HG02840 (cell line): ENCODE results near the gene MAP3K20.
A peak's percentile ranks its signal among the peaks of the same experiment; 100 is the strongest.

ENCODE experiments used
- ATAC-seq: cut with Tn5 transposase; IDR thresholded peaks from one replicate; pipeline ENCODE4 v1.9.1; 2021; ENCODE audit warnings: mild to moderate bottlenecking, moderate library complexity, moderate number of reproducible peaks; ENCODE audit not compliant: unreplicated experiment, low FRiP score

MAP3K20 gene

GRCh38 chr2:173221937-173222594 is 146.4 kb downstream of the MAP3K20 start:
- no peak for ATAC-seq

- no peak for ATAC-seq
Observed at GRCh38 chr2:173223871-173224270, 148.2 kb downstream of the MAP3K20 start.

DNA sequence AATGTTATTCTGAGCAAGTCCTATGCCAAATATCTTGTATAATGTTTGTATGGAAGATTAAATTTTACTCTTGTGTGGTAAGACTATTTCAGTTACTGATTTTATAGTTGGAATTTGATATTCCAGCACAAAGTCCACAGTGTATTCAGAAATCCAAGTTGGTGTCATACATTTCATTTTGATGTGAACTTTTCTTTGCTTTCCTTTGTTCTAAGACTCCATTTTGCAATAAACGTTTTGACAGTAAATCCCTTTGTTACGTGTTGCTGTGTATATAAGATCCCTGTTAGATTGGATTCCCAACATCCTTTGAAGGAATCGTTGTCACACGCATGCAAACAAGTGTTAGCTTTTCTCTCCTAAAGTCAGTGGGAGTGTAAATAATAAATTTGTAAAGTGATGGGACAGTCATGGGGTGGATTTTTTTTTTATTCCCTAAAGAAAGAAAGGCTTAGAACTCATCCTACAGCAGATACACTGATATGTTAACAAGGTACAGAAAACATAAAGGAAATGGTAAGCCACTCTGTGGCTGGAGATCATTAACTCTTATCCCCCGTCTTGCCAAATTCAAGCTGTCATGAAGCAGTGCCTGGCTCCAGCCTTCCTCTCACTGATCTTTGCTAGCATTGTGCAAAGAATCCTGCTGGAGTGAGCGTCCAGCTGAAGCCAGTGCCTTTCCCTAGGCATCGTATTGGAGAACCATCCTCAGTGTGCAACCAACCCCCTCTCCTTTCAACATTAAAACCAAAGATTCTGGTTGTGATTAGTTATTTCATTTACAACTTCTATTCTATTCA is 151.5 kb downstream of the MAP3K20 start:
- ATAC-seq, result no peak

- ATAC-seq, result no peak
Observed at GRCh38 chr2:173229086-173229485, 153.4 kb downstream of the MAP3K20 start.

GRCh38 chr2:173230181-173230580 is 154.5 kb downstream of the MAP3K20 start:
- no peak for ATAC-seq

DNA sequence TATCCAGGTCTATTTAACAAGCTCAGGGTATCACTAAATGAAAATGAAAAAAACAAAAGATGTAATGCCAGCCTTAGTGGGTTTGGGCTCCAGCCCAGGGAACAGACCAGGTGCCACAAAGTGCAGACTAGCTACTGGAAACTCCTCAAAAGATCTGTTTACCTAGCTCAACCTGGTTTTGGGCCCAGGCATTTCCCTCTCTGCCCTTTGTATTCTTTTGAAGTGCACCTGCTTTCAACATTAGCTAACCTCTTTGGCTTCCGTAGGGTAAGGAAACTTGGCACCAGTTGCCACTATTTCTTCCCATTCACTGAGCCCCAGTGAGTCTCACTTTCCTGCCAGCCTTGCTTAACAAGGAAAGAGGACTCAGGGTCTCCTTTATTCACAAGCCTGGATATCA is 155.4 kb downstream of the MAP3K20 start:
- no peak for ATAC-seq

DNA sequence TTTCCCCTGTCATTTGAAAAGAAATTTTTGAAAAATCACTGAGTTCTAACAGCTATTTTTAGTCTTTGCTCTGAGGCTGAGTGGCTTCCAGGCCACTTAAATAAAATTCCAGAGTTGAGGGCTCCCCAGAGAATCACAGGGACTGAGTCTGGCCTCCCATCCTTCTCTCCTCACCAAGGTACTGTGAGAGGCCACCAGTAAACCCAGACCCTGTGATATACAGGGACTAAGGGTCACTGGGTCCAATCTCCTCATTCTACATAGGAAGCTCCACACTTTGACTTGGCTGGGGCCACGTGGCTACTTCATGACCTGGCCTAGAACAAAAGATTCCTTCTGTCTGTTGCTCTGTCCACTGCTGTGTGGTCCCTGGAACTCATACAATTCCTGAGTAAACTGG is 155.8 kb downstream of the MAP3K20 start:
- no peak for ATAC-seq

GRCh38 chr2:173232956-173233744 is 157.5 kb downstream of the MAP3K20 start:
- ATAC-seq, result no peak

DNA sequence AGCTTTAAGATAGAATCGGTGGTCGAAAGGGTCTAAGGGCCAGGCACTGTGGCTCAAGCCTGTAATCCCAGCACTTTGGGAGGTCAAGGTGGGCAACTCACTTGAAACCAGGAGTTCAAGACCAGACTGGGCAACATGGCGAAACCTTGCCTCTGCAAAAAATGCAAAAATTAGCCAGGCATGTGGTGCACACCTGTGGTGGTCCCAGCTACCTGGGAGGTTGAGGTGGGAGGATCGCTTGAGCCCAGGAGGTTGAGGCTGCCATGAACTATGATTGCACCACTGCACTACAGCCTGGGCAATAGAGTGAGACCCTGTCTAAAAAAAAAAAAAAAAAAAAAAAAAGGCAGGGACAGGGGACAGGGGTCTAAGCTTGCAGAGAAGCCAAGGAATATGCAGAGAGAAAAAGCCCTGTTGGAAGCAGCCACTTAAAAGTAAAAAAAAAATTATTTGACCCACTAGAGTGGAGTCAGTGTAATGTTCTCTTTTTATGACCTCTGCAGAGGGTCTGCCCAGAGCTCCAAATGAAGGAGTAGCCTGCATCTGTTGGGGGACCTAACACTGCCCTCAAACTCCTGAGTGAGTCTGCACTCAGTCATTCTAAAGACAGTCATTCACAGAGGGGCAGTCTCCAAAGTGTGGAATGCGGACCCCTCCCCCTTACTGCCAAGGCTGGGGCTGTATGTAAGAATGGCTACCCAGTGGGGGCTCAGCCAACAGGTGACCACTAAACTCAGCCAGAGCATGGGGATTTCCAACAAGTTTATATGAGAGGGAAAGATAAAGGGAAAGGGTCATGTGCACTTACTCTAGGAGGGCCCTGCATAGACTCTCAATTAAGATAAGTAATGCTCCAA is 160.5 kb downstream of the MAP3K20 start:
- ATAC-seq, result no peak

DNA sequence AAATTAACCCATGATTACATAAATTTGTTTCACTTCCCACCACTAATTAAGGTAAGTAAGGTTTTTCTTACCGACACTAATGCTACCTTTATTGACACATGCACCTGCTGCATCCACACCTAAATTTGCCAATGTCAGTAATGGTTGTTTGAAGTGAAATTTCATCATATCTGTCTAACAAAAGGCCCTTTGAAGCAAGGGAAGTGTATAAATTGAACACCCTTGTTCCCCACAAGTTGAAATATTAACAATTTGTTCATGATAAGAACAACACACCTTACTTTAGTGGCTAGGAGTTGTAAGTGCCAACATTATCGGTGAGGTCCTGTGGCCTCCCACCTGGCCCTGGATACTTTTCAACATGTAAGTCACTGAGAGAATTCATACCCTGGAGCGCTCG is 162.7 kb downstream of the MAP3K20 start:
- no peak for ATAC-seq

- ATAC-seq, result no peak
Observed at GRCh38 chr2:173238831-173239230, 163.2 kb downstream of the MAP3K20 start.

- ATAC-seq, result peak; percentile 94
Observed at GRCh38 chr2:173239644-173240043, 164.0 kb downstream of the MAP3K20 start.

DNA sequence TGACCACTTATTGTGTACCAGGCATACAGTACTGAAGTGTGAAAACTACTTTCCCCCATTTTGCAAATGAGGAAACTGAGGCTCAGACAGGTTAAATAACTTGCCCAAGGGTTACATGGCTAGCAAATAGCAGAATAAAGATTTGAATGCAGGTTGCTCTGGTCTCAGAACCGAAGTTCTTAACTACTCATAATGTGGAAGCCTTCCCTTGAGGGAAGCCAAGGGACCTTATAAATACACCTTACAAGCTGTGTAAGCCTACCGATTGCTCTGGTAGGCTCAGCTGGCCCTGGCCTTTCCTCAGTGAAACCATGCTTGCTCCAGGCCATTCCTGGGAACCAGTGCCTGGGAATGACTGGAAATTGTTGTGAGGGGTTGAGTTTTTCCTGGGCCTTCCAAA is 164.4 kb downstream of the MAP3K20 start:
- peak; percentile 16 for ATAC-seq

- no peak for ATAC-seq
Observed at GRCh38 chr2:173241643-173242042, 166.0 kb downstream of the MAP3K20 start.

DNA sequence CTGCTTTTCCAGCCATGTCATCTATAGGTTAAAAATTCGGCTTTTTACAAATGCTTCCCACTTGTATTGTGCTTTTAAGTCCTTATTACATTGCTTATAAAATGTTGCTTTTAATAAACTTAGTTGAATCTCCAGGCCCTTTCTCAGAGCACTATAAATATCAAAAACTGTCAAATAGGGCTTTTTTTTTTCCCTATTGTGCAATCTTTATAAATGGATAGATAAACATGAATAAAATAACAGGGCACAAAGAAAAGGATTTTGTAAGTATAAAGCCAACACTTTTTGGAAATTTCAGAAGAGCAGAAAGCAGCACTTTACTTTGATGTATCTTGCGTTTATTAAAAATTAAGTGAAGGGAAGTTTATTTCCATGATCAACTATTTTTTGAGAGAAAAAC is 171.5 kb downstream of the MAP3K20 start:
- ATAC-seq, result no peak

- no peak for ATAC-seq
Observed at GRCh38 chr2:173248381-173248780, 172.7 kb downstream of the MAP3K20 start.

DNA sequence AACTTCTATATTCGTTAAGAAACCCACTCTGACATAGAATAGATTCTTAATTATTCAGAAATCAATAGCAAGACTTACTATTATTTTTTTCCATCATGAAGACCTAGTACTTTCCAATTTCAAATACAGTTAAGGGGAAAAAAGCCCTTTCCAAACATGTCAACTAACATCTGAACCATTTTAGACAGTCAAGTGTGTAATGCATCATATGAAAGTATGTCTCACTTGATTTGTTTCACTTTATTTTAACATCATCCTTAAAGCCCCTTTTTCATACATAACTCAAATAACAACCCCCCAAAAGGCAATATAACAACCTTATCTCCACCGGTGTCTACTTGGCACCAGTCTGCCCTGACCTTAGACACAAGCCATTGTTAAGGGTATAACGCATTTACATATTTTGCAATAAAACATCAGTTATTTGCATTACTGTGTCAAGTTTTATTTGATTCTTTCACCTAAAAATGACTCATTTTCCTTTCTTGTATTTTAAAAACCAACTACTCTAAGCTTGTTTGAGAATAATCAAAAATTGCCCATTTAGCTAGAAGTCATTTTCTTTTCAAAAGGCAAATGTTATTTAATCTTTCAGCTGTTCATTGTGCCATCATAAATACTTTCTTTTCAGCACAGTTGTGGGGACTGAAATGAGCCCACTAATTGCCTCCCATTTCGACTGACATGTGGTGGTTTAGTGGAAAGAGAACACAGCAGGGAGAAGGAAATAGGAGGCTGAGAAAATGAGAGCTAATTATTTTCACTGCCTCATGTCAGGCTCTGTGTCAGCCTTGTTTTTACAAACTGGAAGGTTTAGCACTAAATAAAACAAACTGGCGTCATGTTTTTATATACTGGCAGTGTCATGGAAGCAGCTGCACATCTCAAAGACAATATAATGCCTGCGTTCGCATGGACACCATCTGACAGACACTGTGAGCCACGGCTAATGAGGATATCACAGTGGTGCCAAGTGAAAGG is 174.3 kb downstream of the MAP3K20 start:
- ATAC-seq, result no peak

DNA sequence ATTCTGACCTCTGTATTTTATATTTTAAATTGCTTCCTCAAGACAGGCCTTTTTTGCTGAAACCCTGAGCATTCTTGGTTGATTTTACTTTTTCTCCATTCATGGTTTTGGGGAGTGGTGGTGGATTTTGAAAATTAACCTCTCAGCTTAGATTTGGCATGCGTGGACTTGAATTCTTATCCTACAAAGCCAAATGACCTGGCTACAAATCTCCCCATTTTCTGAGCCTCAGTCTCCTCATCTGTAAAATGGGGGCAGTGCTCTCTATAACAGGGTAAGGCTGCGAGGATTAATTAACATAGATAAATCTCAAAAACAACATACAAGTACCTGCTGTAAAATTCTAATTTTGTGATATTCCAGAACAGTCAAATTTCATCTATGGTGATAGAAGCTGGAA is 175.6 kb downstream of the MAP3K20 start:
- no peak for ATAC-seq

GRCh38 chr2:173252581-173252980 is 176.9 kb downstream of the MAP3K20 start:
- no peak for ATAC-seq
